GM12891 (cell line): ENCODE data around the gene GNAQ.

Experiments
- DNase-seq: peaks from one replicate; pipeline ENCODE4 v3.0.0; 2011; ENCODE audit warnings: low spot score; ENCODE audit not compliant: insufficient read length
- FAIRE-seq: peaks from 2 replicates; lab custom pipeline; 2011; peaks lifted over from hg19 to GRCh38; lab: Jason Lieb, UNC
- PAX5 ChIP-seq: IDR thresholded peaks from 2 replicates; pipeline ENCODE4 v1.6.1; 2011; ENCODE audit warnings: low read length, moderate library complexity, mild to moderate bottlenecking; ENCODE audit not compliant: insufficient read depth, severe bottlenecking
- POLR2A ChIP-seq: IDR thresholded peaks from 2 replicates; pipeline ENCODE4 v1.6.1; 2011; ENCODE audit warnings: low read depth, low read length, control low read depth
- POLR2AphosphoS5 ChIP-seq: IDR thresholded peaks from 2 replicates; pipeline ENCODE4 v1.6.1; 2011; ENCODE audit warnings: low read depth, low read length, control low read depth
- POU2F2 ChIP-seq: IDR thresholded peaks from 2 replicates; pipeline ENCODE4 v1.6.1; 2011; ENCODE audit warnings: low read depth, mild to moderate bottlenecking, control low read depth, low read length, moderate library complexity
- SPI1 ChIP-seq: IDR thresholded peaks from 2 replicates; pipeline ENCODE4 v1.6.1; 2011; ENCODE audit warnings: low read depth, low read length, control low read depth
- TAF1 ChIP-seq: IDR thresholded peaks from 2 replicates; pipeline ENCODE4 v1.6.1; 2011; ENCODE audit warnings: low read depth, low read length, control low read depth

The GNAQ gene

DNA sequence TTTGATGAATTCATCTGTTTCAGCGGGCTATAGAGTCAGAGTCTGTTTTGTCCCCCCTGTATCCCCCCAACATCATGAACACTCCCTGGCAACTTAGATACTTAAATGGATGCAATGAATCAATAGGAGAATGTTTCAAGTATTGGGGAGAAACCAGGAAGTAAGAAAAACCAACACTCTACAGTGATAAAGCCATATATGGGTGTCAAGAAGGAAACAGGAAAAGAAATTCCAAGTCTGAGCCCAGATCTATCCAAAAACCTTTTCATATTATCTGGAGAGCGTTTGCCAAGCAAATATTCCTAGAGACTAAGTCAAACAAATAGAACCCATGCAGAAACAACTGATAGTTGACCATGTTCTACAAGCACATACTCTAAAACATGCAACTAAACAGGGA lies 2.3 kb upstream of the GNAQ start:
- no peak for FAIRE-seq
- DNase-seq = no peak
- TF ChIP-seq POLR2A = no peak
- TF ChIP-seq POLR2AphosphoS5 = no peak
- TF ChIP-seq TAF1 = no peak
- no peak for TF ChIP-seq POU2F2
- TF ChIP-seq PAX5 = no peak
- no peak for TF ChIP-seq SPI1

- no peak for TF ChIP-seq POLR2A
- no peak for TF ChIP-seq POU2F2
- no peak for TF ChIP-seq SPI1
- TF ChIP-seq POLR2AphosphoS5 = no peak
- TF ChIP-seq PAX5 = no peak
- TF ChIP-seq TAF1 = no peak
- DNase-seq = no peak
- no peak for FAIRE-seq
Observed at GRCh38 chr9:78032730-78033457, 1.3 kb upstream of the GNAQ start.

GRCh38 chr9:78031893-78032729 lies 500 bp upstream of the GNAQ start:
- no peak for DNase-seq
- peak; percentile 5 for FAIRE-seq
- no peak for TF ChIP-seq PAX5

DNA sequence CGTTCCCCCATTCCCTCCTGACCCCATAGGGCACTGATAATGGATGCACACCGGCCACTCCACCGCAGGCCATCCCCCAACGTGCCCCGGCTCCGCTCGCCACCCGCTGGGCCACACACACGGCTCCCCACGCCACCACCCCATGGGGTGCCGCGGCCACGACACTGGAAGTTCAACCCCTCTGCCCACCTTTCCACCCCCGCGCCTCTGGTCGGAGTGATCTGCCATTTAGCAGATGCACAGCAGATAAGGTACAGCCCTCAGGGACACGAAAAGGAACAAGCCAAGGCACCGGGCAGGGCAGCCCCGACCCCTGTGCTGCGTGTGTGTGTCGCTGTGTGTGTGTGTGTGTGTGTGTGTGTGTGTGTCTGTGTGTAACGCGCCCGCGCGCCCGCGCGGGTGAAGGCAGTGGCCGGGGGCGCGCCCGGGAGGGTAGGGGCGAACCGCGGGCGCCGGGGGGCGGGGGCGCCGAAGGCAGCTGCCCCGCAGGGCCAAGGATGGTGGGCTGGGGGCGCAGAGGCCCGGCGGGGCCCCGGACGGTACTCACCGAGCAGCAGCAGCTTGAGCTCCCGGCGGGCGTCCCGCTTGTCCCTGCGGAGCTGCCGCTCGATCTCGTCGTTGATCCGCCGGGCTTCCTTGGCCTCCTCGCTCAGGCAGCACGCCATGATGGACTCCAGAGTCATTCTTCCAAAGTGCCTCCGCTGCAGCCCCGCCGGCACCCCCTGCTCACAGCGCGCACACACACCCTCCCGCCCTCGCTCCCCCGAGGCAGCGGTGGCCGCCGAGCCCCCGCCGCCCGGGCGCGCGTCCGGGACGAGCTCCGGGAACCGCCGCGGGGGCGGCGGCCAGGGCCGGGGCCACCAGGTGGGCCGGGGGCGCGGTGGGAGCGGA lies 813 bp downstream of the GNAQ start:
- DNase-seq (no peak), FAIRE-seq (no peak)
- TF ChIP-seq POLR2A (no peak), PAX5 (no peak), TAF1 (no peak)

DNA sequence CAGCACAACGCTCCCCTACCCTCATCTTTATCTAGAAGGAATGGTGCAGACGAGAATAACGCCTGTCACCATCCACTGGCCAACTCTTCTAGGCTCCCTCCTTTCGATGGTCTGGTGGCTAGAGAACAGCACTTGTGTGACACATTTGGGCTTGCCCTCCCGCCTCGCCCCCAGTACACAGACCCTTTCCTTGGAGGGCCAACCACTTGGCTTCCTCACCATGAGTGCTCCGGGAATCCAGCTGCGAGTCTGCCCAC lies 1.4 kb downstream of the GNAQ start:
- TF ChIP-seq TAF1 = no peak
- TF ChIP-seq POLR2A = no peak
- TF ChIP-seq PAX5 = no peak
- no peak for TF ChIP-seq POU2F2
- no peak for TF ChIP-seq POLR2AphosphoS5
- no peak for TF ChIP-seq SPI1
- DNase-seq = no peak
- FAIRE-seq = no peak

DNA sequence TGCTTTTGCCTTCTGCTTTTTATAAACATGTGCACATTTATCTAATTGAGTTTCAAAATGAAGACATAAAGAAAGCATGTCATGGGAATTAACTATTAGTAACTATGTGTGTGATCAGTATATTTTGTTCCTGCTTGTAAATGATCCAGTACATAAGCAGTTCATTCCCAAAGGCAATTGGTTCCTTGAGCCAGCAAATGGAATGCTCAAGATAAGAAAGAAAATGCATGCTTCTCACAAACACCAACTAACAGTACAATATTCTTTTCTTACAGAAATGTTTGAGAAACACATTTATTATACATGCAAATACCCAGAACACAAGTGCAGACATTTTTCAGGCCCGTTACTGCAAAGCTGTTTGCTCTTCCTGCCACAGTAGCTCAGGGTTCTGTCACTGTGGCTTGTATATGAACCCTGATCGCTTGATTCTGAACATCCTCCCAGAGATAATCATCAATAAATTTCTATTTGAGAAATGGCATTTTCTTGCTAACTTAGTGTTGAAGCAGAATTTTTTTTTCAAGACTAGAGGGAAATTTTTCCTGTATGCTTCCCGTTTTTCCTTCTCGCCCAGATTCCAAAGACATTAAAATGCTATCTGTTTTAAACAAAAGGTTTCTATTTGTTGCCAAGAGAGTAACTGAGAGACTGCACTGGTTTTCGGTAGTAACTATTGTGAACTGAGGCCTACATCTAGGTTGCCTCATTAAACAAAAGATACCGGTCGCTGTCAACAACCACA lies 1.9 kb downstream of the GNAQ start:
- no peak for FAIRE-seq
- TF ChIP-seq SPI1 (no peak), POLR2AphosphoS5 (no peak), POLR2A (no peak), TAF1 (no peak), POU2F2 (no peak), PAX5 (no peak)
- no peak for DNase-seq

DNA sequence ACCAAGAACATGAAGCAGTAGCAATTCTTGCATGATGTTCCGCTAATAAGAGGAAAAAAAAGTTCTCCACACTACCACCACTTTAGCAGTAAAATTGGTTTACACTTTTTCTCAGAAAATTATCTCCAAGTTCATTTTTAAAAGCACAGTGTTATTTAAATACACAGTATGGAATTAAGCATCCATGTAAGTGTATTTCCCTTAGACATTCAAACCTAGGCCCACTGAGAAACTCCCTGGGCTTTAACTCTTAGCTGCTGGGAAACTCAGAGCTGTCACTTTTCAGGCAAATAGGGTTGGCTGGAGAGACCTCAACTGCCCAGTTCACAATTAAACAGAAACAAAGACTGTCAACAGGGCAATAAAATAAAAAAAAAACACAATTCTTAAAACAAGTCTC lies 2.7 kb downstream of the GNAQ start:
- no peak for TF ChIP-seq PAX5
- TF ChIP-seq POLR2A = no peak
- no peak for TF ChIP-seq POU2F2
- TF ChIP-seq SPI1 = no peak
- no peak for TF ChIP-seq POLR2AphosphoS5
- TF ChIP-seq TAF1 = no peak
- no peak for FAIRE-seq
- DNase-seq = no peak

GRCh38 chr9:78026947-78027346 lies 4.7 kb downstream of the GNAQ start:
- TF ChIP-seq TAF1 (no peak), PAX5 (no peak), POLR2AphosphoS5 (no peak), POLR2A (no peak), SPI1 (no peak), POU2F2 (no peak)
- FAIRE-seq = no peak
- no peak for DNase-seq

DNA sequence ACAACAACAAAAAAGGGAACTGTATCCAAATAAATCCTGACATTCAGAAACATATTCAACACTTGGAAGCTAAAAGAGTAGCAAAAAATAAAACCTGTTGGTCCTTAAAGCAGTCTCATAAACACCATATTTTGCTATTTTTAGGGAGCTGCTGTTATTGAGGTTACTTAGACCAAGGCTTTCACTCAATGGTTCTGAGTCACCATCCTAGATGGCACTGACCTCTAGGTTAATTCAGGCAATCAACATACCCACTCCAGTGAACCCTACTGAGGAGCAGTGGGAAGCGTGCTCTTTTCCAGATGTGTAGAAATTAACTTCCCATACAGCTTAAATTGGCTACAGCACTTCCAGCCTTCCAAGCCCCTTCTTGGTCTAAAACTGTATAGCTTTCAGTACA lies 5.2 kb downstream of the GNAQ start:
- TF ChIP-seq POLR2AphosphoS5 = no peak
- no peak for TF ChIP-seq PAX5
- TF ChIP-seq SPI1 = no peak
- no peak for TF ChIP-seq TAF1
- no peak for TF ChIP-seq POLR2A
- TF ChIP-seq POU2F2 = no peak
- FAIRE-seq (no peak), DNase-seq (no peak)
